GM23248 (cell line): ENCODE measurements around the gene TATDN3.

ENCODE experiments used
- EZH2 ChIP-seq: fragments of 200-600 bp; sonication (generic); IDR thresholded peaks from 2 replicates; pipeline ENCODE4 v1.6.1; 2018; ENCODE audit warnings: antibody characterized with exemption, mild to moderate bottlenecking; ENCODE audit not compliant: insufficient read depth, poor library complexity, severe bottlenecking
- EZH2phosphoT487 ChIP-seq: fragments of 200-600 bp; sonication (generic); IDR thresholded peaks from 2 replicates; pipeline ENCODE4 v1.6.1; 2018; ENCODE audit warnings: antibody characterized with exemption, moderate library complexity, mild to moderate bottlenecking, low read depth; ENCODE audit not compliant: insufficient read depth

DNA sequence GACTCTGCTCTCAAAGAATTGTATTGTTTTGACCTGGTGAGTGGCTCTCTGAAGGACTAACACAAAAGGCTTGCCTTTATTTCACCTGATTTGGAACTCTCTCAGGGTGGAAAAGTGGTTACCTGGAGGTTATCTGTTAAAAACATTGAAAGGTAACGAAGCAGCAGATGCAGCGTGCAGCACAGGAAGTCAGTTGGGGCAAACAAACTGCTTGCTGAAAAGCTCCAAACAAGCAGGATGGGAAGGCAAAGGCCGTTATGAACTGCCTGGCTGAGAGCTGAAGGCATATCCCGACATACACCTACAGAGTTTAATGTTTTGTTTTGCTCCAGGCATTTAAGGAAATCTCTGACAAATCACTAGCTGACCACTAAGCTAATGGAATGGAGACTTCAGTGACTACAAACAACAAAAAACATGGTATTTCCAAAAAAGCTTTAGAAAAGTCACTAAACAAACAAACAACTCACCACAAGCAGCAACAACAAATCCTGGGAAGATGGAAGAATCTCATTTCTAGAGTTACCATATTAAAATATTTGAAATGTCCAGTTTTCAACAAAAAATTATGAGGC, 47.7 kb upstream of the TATDN3 start:
- no peak for TF ChIP-seq EZH2phosphoT487
- TF ChIP-seq EZH2: no peak
